ENCODE measurements around the gene HCN4.
"Not testable (repeated sequence)": the region's sequence is repeated elsewhere in the genome, so short reads cannot be mapped to it uniquely, and the experiment has no call there.

The HCN4 gene

GRCh38 chr15:73324496-73325170 lies 44.1 kb downstream of the HCN4 start:
- no peak for DNase-seq (ENCODE audit: low read depth)

- no peak for DNase-seq (ENCODE audit: low read depth)
Measured at GRCh38 chr15:73323956-73324355, 44.8 kb downstream of the HCN4 start.

GRCh38 chr15:73323374-73323955 lies 45.3 kb downstream of the HCN4 start:
- DNase-seq (ENCODE audit: low read depth), result no peak

- DNase-seq (ENCODE audit: low read depth), result no peak
Measured at GRCh38 chr15:73322665-73323373, 45.9 kb downstream of the HCN4 start.

DNA sequence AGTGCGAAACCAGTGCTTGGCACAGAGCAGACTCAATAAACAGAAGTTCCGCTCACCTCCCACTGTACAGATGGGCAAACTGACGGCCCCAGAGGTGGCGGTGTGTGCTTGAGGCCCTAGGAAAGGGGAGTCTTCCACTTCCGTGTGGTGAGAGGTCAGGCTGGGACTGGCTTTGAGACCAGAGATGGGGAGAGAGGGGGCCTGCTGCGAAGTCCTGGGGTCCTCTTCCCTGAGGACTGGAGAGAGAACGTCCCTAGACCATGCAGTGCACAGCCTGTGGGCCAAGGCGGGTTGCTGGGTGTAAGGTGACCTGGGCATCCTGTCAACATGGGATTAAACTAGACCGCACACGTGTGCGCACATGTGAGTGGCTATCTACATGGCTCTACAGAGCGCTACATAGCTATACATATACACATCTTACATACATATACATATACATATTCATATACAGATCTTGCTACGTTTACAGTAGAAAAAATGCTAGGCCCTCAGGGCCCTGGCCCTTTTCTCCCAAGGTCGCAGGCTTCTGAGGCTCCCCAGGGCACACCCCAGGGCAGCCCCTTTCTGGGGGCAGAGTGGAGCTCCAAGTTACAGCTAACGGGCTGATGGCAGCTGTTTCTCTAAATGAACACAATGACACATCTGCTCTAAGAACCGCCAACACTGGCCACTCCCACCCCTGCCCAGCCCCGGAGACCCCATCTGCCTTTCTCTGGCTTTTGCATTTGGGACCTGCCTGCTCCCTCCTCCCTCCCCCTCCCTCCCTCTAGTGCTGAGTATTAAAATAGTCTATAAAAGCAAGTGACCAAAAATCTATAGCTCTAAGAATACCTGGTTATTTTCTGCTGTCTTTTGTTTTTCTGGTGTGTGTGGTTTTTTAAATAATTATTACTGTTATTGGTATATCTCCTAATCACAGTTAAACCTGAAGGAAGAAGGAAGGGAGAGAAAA lies 47.0 kb downstream of the HCN4 start:
- DNase-seq (ENCODE audit: low read depth), result no peak

DNA sequence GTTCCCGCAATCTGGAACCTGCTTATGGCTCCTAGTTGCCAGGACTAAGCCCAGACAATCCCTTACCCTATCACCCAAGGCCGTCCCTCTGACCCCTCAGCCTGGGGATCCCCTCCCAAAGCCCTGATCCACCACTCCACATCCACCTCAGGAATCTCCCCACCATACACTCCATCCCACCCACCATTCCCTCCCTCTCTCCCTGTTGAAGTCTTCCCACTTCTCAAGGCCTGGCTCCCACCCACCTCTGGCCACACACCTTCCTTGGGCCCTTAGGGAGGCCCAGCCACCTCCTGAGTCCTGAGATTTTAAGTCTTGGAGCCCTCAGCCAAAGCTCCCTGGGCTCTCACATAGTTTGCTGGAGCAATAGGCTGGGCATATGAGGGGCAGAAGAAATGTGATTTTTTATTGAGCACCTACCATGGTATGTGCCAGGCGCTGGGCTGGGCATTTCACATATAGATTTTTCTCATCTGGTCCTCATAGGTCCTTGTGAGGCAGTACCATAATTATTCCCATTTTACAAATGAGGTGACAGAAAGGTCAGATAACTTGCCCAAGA lies 48.1 kb downstream of the HCN4 start:
- DNase-seq (ENCODE audit: low read depth), result no peak

DNA sequence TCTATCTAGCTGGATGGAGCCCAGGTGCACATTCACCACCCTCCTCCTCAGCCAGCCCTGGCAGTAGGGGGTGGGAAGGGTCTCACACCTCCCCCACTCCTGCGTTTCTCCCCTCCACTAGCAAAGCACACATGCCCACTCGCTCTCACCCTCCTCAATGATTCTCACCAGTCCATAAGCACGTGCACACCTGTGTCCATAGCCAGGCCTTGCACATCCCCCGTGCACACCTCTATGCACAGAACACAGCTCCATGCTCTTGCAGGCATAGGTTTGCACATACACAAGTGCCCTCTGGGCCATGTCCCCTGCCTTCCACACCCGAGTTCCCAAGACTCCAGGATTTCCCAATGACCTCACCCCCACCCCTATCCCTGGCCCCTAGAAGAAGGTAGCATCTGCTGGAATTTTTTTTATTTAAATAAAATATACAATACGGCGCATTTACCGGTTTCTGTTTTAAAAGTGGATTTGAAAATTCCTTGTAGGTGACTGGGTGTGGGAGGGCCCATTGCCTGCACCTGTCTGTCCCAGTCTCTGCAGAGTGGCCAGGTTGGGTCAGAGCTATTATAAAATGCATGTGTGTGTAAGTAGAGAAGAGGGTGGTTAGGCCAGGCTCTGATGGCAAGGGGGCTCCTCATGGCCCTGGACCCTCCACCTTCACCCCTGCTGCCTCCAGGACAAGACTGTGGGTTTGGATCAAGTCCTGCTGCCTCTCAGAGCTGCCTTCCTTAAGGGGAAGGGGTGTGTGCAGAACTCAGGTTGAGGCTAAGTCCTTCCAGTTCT lies 49.1 kb downstream of the HCN4 start:
- no peak for DNase-seq (ENCODE audit: low read depth)

DNA sequence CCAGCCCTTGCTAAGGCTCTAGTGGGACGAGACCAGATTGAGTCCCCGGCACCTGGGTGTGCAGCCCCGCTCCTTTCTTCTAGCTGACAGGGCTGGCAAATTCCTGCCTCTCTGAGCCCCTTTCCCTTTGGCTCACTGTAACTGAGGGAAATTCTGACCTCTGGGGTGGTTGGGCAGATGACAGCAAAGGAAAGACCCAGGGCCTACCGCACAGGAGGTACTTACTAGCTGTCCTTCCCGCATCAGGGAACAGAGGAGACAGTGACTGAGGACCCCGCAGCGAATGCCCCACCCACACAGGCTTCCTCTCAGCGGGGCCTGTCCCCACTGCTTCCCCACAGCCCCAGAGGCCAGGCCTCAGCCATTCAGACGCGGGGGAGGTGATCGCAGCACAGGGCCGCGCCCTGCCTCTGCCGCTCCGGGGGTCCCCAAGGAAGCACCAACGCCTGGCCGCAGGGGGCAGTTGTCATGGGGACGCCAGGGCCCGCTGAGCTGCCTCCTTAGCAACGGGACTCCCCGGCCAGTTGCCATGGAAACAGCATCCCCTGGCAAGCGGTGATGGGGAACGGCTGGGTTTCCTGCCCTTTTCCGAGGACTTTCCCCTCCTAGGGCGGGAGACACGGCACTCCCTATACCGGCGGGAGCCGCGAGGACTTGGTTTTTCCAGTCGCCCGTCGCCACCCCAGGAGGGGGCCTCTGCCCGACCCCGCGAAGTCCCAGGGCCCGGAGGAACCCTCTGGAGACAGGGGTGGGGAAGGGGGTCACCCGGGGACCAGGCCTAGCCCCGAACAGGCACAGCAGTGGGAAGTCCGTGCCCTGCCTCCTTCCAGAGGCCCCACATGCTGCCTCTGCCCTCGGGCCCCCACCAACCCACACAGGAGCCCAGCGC lies 50.1 kb downstream of the HCN4 start:
- no peak for DNase-seq (ENCODE audit: low read depth)

- no peak for DNase-seq (ENCODE audit: low read depth)
Measured at GRCh38 chr15:73317651-73318462, 50.9 kb downstream of the HCN4 start.

- no peak for DNase-seq (ENCODE audit: low read depth)
Measured at GRCh38 chr15:73313861-73314260, 54.9 kb downstream of the HCN4 start.

- no peak for DNase-seq (ENCODE audit: low read depth)
Measured at GRCh38 chr15:73308305-73308704, 60.5 kb downstream of the HCN4 start.

GRCh38 chr15:73305331-73306211 lies 63.2 kb downstream of the HCN4 start:
- peak; percentile 12 for DNase-seq (ENCODE audit: low read depth)

DNA sequence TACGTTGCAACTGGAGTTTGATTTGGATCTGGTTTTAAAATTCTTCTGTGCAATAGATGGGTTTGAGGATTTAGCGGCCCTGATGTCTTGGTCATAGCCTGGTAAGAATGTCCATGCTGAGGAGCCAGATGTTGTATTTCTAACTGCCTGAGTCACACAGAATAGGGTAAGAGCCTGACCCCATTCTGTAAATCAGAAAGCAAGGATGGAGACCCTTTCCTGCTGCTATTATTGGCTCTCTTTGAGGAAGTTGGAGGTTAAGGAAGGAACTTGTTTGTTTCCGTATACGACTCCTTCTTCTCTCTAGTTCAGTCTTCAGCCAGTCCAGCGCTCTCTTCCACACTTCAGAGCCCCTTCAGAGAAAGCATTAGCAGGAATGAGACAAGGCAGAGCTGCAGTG lies 65.1 kb downstream of the HCN4 start:
- DNase-seq (ENCODE audit: low read depth), result no peak

DNA sequence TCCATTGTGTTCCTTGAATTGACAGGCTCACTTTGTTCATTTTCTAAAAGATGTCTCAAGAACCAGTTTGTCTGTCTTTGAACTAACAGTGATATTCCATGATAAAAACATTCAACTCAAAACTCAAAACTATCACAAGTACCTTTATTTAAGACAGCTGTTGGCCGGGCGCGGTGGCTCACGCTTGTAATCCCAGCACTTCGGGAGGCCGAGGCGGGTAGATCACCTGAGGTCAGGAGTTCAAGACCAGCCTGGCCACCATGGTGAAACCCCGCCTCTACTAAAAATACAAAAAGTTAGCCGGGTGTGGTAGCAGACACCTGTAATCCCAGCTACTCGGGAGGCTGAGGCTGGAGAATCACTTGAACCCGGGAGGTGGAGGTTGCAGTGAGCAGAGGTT lies 68.5 kb downstream of the HCN4 start:
- not testable (repeated sequence) for DNase-seq (ENCODE audit: low read depth)

DNA sequence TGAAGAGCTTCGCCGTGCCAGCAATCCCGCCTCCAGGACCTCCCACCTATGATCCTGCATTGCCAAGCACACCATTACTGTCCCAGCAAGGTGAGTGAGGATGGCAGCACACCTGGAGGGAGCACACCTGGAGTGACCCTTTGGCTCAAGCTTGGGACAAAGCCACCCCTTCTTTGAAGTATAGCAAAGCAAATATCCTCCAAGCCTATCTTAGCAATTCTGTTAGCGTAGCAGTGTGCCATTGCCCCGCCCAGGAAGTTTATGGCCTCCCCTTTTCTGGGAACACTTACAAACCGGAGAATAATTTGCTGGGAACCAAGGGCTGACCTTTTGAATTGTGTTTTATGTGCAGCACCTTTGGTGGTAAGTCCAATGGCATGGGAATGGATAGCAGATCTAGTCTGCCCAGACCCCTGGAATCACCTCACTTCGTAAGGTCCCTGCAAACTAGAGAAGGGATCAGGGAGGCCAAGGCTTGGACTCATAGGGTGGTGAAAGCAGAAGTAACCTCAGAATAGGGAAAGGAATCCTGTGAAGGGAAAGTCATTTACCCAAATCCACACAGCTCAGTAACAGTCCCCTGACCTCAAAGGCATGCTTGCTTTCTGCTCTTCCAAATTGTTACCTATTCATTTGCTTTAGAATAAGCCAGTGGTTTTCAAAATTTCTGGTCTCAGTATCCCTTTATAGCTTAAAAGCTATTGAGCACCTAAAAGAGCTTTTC lies 70.1 kb downstream of the HCN4 start:
- no peak for DNase-seq (ENCODE audit: low read depth)

DNA sequence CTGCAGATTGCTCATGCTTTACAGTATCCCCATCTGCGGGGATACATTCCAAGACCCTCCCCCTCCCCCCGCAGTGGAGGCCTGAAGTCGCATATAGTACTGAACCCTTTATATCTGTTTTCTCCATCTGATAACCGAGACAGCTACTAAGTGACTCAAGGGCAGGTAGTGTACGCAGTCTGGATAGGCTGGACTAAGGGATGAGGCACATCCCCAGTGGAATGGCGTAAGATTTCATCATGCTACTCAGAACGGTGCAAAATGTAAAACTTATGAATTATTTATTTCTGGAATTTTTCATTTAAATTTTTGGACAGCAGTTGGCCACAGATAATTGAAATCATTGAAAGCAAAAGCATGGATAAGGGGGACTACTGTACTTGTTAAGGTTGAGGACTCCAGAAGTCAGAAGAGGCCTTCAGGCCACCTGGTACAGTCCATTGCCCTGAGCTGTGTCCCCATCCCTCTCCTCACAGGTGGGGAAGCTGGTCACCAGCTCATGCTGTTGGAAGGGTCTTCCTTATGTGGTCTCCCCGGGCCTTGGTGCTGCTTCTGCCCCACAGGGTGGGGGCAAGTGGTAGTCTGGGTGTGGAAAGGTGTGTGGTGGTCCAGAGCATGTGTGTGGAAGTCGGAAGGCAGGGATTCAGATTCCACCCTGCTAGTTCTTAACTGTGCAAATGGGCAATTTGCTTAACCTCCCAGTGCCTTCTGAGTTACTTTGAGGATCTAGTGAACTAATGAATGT lies 72.0 kb downstream of the HCN4 start:
- DNase-seq (ENCODE audit: low read depth), result no peak
